Measurements from ENCODE around the gene CXCL14. TPM values are rescaled to one million over a fixed set of nuclear protein-coding genes. Genes with fewer than 3 reads are reported as not detected.

Gene CXCL14
- polyA plus RNA-seq, 1 of the 3 experiments (the other 2 are of a cell fraction) = 0.05 TPM

DNA sequence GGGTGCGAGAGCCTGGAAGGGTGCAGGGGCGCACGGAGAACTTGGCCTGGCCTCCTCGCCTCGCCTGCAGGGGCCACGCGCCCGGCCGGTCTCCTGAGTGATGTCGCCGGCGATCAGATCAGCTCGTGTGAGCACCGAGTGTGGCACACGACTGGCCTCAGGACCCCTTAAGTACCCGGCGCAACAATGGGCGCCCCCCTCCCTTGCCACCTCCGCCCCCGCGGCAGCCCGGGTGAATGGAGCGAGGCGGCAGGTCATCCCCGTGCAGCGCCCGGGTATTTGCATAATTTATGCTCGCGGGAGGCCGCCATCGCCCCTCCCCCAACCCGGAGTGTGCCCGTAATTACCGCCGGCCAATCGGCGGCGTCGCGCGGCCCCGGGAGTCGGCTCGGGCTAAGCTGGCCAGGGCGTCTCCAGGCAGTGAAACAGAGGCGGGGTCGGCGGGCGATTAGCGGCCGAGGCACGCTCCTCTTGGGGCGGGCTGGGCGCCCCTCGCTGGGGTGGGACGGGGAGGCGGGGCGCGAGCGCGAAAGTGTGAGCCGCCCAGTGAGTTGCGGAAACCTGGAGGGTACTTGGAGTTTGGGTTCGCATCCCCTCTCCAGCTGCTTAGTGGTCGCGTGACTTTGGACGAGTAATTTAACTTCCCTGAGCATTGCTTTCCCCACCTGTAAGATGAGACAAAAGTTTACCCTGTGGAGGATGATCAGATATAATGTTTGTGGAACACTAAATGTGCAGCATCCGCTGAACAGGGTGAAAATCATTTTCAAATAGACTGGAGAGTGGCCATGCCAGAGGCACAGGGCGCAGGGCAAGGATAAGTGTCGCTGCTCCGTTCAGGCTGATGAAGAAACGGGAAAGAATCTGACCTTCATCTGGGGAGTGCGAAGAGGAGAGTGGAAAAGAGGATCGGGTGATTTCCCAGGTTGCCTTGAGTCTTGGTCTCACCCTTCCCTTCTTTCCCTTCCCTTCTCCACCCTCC, 42.7 kb downstream of the CXCL14 start, which contains the start of gene NEUROG1:
TSS of gene NEUROG1 (minus strand) at position 145 of the 982 bp plus-strand sequence. CDS start 274 bp downstream, outside the sequence.
- 9% methylated on average over 12 of the region's 74 CpGs for WGBS (ENCODE audit: low lambda C conversion rate)
- no peak within 1 kb of the TSS for H3K4me3 ChIP-seq (ENCODE audit: low read depth in 2 of 2, low read length in 1 of 2)
- no peaks in the 10 kb centered on the region for H3K79me2 ChIP-seq (ENCODE audit: insufficient read depth)
- H3K4me1 ChIP-seq (ENCODE audit: control insufficient read depth in 1 of 2, insufficient read depth in 2 of 2, low read depth in 1 of 2, low read length in 1 of 2) = no peaks in the 10 kb centered on the region
- peak; percentile 61 for DNase-seq
- H3K9me2 ChIP-seq = no peaks in the 10 kb centered on the region
- H3K4me2 ChIP-seq = no peak within 1 kb of the TSS
- no peaks in the 10 kb centered on the region for H4K20me1 ChIP-seq (ENCODE audit: insufficient read depth)
- H3K36me3 ChIP-seq (replicated peaks in 1 of 2; ENCODE audit: control insufficient read depth in 1 of 2, insufficient read depth in 2 of 2, low read length in 1 of 2) = no peaks in the 10 kb centered on the region
- H3K27ac ChIP-seq (ENCODE audit: low read depth in 2 of 2, low read length in 1 of 2) = no peak within 1 kb of the TSS
- no peak within 1 kb of the TSS for H2AFZ ChIP-seq (ENCODE audit: low read depth)
- ChIA-PET POLR2A (no interaction called here), CTCF (interaction anchor here (1.1 to 1.2 kb wide), 3 partner anchors 16 to 80 kb away, joined by 3 to 4 read pairs (median 3); no protein-coding TSS in a partner anchor)
- H3K9me3 ChIP-seq = no peaks in the 10 kb centered on the region
- no peak within 1 kb of the TSS for H3K9ac ChIP-seq
- H3K27me3 ChIP-seq (ENCODE audit: insufficient read depth) = peaks cover 83% of the 10 kb centered on the region
- no peaks in the 10 kb centered on the region for H3F3A ChIP-seq (replicated peaks; ENCODE audit: insufficient read depth)
- no peak for TF ChIP-seq NFIC (IDR thresholded peaks at IDR 0.05; ENCODE audit: borderline replicate concordance)
- TF ChIP-seq FOXJ3 (CRISPR knock-in tag; IDR thresholded peaks at IDR 0.05) = no peak
- TF ChIP-seq, protein P1, sequence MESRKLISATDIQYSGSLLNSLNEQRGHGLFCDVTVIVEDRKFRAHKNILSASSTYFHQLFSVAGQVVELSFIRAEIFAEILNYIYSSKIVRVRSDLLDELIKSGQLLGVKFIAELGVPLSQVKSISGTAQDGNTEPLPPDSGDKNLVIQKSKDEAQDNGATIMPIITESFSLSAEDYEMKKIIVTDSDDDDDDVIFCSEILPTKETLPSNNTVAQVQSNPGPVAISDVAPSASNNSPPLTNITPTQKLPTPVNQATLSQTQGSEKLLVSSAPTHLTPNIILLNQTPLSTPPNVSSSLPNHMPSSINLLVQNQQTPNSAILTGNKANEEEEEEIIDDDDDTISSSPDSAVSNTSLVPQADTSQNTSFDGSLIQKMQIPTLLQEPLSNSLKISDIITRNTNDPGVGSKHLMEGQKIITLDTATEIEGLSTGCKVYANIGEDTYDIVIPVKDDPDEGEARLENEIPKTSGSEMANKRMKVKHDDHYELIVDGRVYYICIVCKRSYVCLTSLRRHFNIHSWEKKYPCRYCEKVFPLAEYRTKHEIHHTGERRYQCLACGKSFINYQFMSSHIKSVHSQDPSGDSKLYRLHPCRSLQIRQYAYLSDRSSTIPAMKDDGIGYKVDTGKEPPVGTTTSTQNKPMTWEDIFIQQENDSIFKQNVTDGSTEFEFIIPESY (IDR thresholded peaks at IDR 0.05; ENCODE audit: borderline replicate concordance, low read depth) = no peak
- no peak for TF ChIP-seq RXRA (IDR thresholded peaks at IDR 0.05; ENCODE audit: borderline replicate concordance, low read depth)
- TF ChIP-seq RCOR1 (IDR thresholded peaks at IDR 0.05; ENCODE audit: low read length) = no peak
- no peak for TF ChIP-seq GATA2 (CRISPR knock-in tag; IDR thresholded peaks at IDR 0.05)
- no peak for TF ChIP-seq GABPA (IDR thresholded peaks at IDR 0.05; ENCODE audit: low read depth)
- TF ChIP-seq MEF2A (IDR thresholded peaks at IDR 0.05; ENCODE audit: borderline replicate concordance, low read depth) = no peak
- no peak for TF ChIP-seq SIN3A (IDR thresholded peaks at IDR 0.05; ENCODE audit: borderline replicate concordance, low read depth, low read length)
- TF ChIP-seq EP300 (IDR thresholded peaks at IDR 0.05; ENCODE audit: borderline replicate concordance in 1 of 2, low read depth in 1 of 2, low read length in 1 of 2) = no peak
- no peak for TF ChIP-seq SMC3 (IDR thresholded peaks at IDR 0.05; ENCODE audit: low read depth, low read length)
- no peak for TF ChIP-seq JUND (IDR thresholded peaks at IDR 0.05)
- TF ChIP-seq ELF1 (IDR thresholded peaks at IDR 0.05) = no peak
- TF ChIP-seq, protein P2, sequence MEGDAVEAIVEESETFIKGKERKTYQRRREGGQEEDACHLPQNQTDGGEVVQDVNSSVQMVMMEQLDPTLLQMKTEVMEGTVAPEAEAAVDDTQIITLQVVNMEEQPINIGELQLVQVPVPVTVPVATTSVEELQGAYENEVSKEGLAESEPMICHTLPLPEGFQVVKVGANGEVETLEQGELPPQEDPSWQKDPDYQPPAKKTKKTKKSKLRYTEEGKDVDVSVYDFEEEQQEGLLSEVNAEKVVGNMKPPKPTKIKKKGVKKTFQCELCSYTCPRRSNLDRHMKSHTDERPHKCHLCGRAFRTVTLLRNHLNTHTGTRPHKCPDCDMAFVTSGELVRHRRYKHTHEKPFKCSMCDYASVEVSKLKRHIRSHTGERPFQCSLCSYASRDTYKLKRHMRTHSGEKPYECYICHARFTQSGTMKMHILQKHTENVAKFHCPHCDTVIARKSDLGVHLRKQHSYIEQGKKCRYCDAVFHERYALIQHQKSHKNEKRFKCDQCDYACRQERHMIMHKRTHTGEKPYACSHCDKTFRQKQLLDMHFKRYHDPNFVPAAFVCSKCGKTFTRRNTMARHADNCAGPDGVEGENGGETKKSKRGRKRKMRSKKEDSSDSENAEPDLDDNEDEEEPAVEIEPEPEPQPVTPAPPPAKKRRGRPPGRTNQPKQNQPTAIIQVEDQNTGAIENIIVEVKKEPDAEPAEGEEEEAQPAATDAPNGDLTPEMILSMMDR (IDR thresholded peaks at IDR 0.05) = no peak
